ENCODE measurements around the gene GCNT3. TPM values are rescaled to one million over a fixed set of nuclear protein-coding genes. Genes with fewer than 3 reads are reported as not detected.

The GCNT3 gene
- total RNA-seq, 4 donors from 2014 or later: not detected

DNA sequence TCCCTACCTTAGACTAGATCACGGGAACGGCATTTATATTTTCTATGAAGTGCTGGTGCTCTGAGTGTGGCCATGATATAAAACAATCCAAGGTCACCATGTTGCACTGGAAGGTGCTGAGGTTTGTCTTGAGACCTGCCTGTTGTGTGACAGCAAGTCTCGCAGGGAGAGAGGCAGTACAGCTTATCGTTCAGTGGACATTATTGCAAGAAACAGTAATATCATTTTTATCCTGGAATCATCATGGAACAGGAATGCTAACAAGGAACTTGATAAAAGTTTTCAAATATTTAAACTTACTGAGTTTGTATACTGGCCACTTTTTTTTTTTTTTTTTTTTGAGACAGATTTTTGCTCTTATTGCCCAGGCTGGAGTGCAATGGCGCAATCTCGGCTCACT, 40.0 kb upstream of the GCNT3 start:
- TF ChIP-seq, protein P1, sequence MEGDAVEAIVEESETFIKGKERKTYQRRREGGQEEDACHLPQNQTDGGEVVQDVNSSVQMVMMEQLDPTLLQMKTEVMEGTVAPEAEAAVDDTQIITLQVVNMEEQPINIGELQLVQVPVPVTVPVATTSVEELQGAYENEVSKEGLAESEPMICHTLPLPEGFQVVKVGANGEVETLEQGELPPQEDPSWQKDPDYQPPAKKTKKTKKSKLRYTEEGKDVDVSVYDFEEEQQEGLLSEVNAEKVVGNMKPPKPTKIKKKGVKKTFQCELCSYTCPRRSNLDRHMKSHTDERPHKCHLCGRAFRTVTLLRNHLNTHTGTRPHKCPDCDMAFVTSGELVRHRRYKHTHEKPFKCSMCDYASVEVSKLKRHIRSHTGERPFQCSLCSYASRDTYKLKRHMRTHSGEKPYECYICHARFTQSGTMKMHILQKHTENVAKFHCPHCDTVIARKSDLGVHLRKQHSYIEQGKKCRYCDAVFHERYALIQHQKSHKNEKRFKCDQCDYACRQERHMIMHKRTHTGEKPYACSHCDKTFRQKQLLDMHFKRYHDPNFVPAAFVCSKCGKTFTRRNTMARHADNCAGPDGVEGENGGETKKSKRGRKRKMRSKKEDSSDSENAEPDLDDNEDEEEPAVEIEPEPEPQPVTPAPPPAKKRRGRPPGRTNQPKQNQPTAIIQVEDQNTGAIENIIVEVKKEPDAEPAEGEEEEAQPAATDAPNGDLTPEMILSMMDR (IDR thresholded peaks at IDR 0.05; ENCODE audit: low read depth): no peak

DNA sequence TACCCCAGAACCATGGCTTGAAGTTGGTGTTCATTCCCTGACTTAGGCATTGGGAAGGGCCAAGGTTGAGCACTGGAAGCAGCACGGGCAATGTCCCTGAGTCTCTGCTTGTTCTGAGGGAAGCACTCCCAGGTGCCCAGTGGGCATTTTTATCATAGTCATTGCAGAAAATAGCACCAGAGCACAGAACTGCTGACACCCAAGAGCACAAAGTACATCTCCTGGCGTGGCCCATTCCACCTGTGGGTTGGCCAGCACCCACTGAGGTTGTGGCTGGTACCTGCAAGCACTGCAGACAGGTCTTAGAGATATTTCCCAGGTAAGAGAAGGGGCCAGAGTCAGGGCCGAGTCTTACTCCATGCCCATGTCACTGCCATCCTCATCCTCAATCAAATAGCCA, 28.5 kb upstream of the GCNT3 start:
- TF ChIP-seq, protein P1 (IDR thresholded peaks at IDR 0.05; ENCODE audit: low read depth): no peak

GRCh38 chr15:59587085-59587826, 24.3 kb upstream of the GCNT3 start:
- TF ChIP-seq, protein P1 (IDR thresholded peaks at IDR 0.05; ENCODE audit: low read depth): no peak

DNA sequence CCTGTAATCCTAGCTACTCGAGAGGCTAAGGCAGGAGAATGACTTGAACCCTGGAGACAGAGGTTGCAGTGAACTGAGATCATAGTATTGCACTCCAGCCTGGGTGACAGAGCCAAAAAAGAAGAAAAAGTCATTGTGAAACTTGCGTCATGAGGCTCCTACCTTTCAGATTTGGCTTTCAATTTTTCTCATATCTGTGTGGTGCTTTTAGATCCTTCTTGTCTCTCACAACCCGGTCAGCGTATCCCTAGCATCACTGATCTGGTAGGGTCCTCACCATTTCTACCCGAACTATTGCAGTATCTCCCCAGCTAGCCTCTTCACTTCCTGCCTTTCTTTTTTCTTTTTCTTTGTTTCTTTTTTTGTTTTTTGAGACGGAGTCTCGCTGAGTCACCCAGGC, 21.6 kb upstream of the GCNT3 start:
- TF ChIP-seq, protein P1 (IDR thresholded peaks at IDR 0.05; ENCODE audit: low read depth): no peak

DNA sequence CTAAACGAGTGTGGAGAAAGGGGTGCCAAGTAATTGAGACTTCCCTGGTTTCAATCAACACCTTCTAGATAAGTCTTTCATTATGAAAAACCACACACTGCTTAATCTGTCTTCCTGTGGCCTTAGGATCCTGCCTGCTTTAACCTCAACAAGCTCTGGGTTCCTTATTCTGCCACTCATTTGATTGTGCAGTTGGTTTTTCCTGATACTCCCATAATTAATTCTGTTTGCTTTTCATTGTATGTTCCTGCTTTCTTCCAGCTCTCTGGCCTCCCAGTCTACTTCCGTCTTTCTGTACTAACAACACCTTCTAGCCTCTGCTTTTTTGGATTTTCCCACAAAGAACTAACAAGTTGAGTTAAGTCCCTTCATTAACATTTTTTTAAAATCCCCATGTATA, 20.2 kb upstream of the GCNT3 start:
- TF ChIP-seq, protein P1 (IDR thresholded peaks at IDR 0.05; ENCODE audit: low read depth): no peak

- TF ChIP-seq, protein P1 (IDR thresholded peaks at IDR 0.05; ENCODE audit: low read depth): no peak
These were observed 17.1 kb upstream of the GCNT3 start for GRCh38 chr15:59594493-59594942.

DNA sequence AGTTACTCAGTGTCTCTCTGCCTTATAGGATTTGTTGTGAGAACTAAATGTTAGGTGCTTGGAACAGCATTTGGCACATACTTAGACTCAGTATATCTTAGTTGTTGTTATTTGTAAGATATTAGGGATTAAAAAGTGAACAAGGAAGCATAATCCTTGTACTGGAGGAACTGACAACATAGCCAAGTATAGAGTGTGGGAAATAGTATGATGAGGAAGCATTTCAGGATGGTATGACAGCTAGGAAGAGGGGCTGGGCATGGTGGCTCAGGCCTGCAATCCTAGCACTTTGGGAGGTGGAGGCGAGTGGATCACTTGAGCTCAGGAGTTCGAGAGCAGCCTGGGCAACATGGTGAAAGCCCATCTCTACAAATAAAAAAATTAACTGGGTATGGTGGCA, 16.6 kb upstream of the GCNT3 start:
- TF ChIP-seq, protein P1 (IDR thresholded peaks at IDR 0.05; ENCODE audit: low read depth): no peak
